Islet precursor cell (in vitro differentiated cells): Measurements from ENCODE around the gene ZYG11A.

Experiments used
- DNase-seq: peaks from one replicate; pipeline ENCODE4 v3.0.0-alpha.2; 2018

ZYG11A gene

GRCh38 chr1:52919051-52919722 is 76.6 kb downstream of the ZYG11A start:
- no peak for DNase-seq

GRCh38 chr1:52919723-52920483 is 77.3 kb downstream of the ZYG11A start:
- no peak for DNase-seq

GRCh38 chr1:52920791-52921291 is 78.3 kb downstream of the ZYG11A start:
- no peak for DNase-seq

- no peak for DNase-seq
Observed at GRCh38 chr1:52925571-52926005, 83.0 kb downstream of the ZYG11A start.

- DNase-seq = no peak
Observed at GRCh38 chr1:52926864-52927211, 84.3 kb downstream of the ZYG11A start.

GRCh38 chr1:52927212-52928014 is 84.9 kb downstream of the ZYG11A start, which contains the start of gene SCP2:
SCP2 (plus strand) TSS chr1:52927276; CDS start chr1:52927397, 121 bp downstream.
- peak; percentile 89 for DNase-seq

GRCh38 chr1:52928015-52928404 is 85.5 kb downstream of the ZYG11A start:
- DNase-seq = no peak

GRCh38 chr1:52929019-52929418 is 86.5 kb downstream of the ZYG11A start:
- DNase-seq = no peak

- no peak for DNase-seq
Observed at GRCh38 chr1:52937433-52938182, 95.0 kb downstream of the ZYG11A start.

- no peak for DNase-seq
Observed at GRCh38 chr1:52938183-52938451, 95.6 kb downstream of the ZYG11A start.

GRCh38 chr1:52943876-52944416 is 101.4 kb downstream of the ZYG11A start:
- no peak for DNase-seq

- DNase-seq = no peak
Observed at GRCh38 chr1:52944566-52944965, 102.0 kb downstream of the ZYG11A start.
